ENCODE data around the gene GPRC5C. TPM values are rescaled to one million over a fixed set of nuclear protein-coding genes. Genes with fewer than 3 reads are reported as not detected.

GPRC5C gene
- total and polyA plus RNA-seq, 2 of the 13 experiments (the other 11 are each of a cell fraction or from before 2014, with no cell fraction given): 85.6 to 300 TPM

DNA sequence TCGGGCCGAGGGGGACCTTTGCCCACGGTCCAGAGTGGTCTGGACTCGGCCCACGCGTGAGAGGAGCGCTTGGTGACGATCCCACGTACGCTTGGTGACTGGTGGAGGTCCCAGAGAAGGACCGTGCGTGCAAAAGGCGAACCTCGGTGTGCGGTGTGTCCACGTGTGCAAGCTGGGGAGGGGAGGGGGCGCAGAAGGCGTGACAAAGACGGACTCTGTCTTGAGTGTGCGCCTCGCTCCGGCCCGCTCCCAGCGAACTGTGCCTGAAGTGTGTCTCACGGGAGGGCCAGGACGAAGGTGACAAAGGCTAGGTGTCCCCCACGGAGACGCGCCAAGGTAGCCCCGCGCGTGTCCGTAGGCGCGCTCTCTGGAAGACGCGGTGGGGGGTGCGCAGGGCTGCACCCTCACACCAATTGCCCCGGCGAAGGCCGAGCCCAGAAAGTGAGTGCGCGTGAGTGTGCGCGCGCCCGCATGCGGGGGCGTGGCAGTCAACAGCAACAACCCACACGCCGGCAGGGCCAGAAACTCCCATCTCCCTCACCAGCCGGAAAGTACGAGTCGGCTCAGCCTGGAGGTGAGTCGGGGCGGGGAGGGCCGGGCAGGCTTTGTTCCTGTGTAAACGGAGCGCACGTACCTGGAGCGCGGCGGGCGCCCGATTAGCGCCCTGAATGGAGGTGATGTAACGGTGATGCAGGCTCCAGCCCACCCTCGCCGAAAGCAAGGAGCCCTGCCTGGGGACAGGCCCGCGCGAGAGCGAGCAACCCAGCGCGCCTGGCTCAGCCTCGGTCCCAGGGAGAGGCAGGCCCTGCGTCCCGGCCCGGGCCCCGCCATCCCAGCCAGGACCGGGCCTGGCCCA is at the start of gene GPRC5C (continued):
- TF ChIP-seq ZBTB38 (CRISPR knock-in tag; IDR thresholded peaks at IDR 0.05): no peak; the same call in 1 of the 2 replicates
- TF ChIP-seq LCORL (IDR thresholded peaks at IDR 0.05): no peak
- TF ChIP-seq LCORL (CRISPR knock-in tag; IDR thresholded peaks at IDR 0.05): peak; percentile 96
- TF ChIP-seq, protein P1, sequence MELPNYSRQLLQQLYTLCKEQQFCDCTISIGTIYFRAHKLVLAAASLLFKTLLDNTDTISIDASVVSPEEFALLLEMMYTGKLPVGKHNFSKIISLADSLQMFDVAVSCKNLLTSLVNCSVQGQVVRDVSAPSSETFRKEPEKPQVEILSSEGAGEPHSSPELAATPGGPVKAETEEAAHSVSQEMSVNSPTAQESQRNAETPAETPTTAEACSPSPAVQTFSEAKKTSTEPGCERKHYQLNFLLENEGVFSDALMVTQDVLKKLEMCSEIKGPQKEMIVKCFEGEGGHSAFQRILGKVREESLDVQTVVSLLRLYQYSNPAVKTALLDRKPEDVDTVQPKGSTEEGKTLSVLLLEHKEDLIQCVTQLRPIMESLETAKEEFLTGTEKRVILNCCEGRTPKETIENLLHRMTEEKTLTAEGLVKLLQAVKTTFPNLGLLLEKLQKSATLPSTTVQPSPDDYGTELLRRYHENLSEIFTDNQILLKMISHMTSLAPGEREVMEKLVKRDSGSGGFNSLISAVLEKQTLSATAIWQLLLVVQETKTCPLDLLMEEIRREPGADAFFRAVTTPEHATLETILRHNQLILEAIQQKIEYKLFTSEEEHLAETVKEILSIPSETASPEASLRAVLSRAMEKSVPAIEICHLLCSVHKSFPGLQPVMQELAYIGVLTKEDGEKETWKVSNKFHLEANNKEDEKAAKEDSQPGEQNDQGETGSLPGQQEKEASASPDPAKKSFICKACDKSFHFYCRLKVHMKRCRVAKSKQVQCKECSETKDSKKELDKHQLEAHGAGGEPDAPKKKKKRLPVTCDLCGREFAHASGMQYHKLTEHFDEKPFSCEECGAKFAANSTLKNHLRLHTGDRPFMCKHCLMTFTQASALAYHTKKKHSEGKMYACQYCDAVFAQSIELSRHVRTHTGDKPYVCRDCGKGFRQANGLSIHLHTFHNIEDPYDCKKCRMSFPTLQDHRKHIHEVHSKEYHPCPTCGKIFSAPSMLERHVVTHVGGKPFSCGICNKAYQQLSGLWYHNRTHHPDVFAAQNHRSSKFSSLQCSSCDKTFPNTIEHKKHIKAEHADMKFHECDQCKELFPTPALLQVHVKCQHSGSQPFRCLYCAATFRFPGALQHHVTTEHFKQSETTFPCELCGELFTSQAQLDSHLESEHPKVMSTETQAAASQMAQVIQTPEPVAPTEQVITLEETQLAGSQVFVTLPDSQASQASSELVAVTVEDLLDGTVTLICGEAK (IDR thresholded peaks at IDR 0.05): no peak
- TF ChIP-seq, protein P1 (CRISPR knock-in tag; IDR thresholded peaks at IDR 0.05): peak; percentile 51
- no peak for TF ChIP-seq ZNF678 (CRISPR knock-in tag; IDR thresholded peaks at IDR 0.05)
- TF ChIP-seq, protein P2, sequence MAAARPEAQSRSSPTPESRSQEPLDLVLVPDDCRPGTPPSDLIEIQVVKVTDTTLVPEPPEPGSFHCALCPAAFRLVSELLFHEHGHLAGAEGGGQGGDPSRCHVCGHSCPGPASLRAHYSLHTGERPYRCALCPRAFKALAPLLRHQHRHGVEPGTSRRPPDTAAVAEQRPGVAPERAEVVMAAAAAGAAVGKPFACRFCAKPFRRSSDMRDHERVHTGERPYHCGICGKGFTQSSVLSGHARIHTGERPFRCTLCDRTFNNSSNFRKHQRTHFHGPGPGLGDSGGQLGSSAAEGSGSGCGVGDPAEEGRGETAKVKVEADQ (CRISPR knock-in tag; IDR thresholded peaks at IDR 0.05; ENCODE audit: borderline replicate concordance): peak; percentile 58
- TF ChIP-seq SALL1 (CRISPR knock-in tag; IDR thresholded peaks at IDR 0.05): peak; percentile 76
- TF ChIP-seq, protein P3, sequence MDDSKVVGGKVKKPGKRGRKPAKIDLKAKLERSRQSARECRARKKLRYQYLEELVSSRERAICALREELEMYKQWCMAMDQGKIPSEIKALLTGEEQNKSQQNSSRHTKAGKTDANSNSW (CRISPR knock-in tag; IDR thresholded peaks at IDR 0.05; ENCODE audit: borderline replicate concordance): no peak; the same call in 1 of the 2 replicates
- peak; percentile 84; the same call in 1 of the 2 replicates for TF ChIP-seq PCBP1 (IDR thresholded peaks at IDR 0.05; ENCODE audit: borderline replicate concordance, low read depth, low read length)
- no peak for TF ChIP-seq ZNF180 (CRISPR knock-in tag; IDR thresholded peaks at IDR 0.05; ENCODE audit: borderline replicate concordance, low read depth)
- TF ChIP-seq, protein P4, sequence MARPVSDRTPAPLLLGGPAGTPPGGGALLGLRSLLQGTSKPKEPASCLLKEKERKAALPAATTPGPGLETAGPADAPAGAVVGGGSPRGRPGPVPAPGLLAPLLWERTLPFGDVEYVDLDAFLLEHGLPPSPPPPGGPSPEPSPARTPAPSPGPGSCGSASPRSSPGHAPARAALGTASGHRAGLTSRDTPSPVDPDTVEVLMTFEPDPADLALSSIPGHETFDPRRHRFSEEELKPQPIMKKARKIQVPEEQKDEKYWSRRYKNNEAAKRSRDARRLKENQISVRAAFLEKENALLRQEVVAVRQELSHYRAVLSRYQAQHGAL (CRISPR knock-in tag; IDR thresholded peaks at IDR 0.05; ENCODE audit: not compliant biosample characterization): no peak
- TF ChIP-seq, protein P5, sequence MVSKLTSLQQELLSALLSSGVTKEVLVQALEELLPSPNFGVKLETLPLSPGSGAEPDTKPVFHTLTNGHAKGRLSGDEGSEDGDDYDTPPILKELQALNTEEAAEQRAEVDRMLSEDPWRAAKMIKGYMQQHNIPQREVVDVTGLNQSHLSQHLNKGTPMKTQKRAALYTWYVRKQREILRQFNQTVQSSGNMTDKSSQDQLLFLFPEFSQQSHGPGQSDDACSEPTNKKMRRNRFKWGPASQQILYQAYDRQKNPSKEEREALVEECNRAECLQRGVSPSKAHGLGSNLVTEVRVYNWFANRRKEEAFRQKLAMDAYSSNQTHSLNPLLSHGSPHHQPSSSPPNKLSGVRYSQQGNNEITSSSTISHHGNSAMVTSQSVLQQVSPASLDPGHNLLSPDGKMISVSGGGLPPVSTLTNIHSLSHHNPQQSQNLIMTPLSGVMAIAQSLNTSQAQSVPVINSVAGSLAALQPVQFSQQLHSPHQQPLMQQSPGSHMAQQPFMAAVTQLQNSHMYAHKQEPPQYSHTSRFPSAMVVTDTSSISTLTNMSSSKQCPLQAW (CRISPR knock-in tag; IDR thresholded peaks at IDR 0.05): peak; percentile 83
- TF ChIP-seq ATF7 (IDR thresholded peaks at IDR 0.05): no peak
- TF ChIP-seq ATF7 (CRISPR knock-in tag; IDR thresholded peaks at IDR 0.05): peak; percentile 76; the same call in 1 of the 2 replicates
- no peak for TF ChIP-seq TCF7 (IDR thresholded peaks at IDR 0.05; ENCODE audit: low read depth)
- TF ChIP-seq TSC22D2 (CRISPR knock-in tag; IDR thresholded peaks at IDR 0.05; ENCODE audit: borderline replicate concordance): peak; percentile 49; the same call in 1 of the 2 replicates

Measured in HepG2 (cell line).